Measurements from ENCODE around the gene CERK.

Gene CERK

GRCh38 chr22:46676479-46676878, 61.6 kb downstream of the CERK start:
- no peak for DNase-seq

GRCh38 chr22:46675938-46676337, 62.1 kb downstream of the CERK start:
- DNase-seq = no peak

GRCh38 chr22:46675479-46675878, 62.6 kb downstream of the CERK start:
- no peak for DNase-seq

- DNase-seq = no peak
Observed at GRCh38 chr22:46674906-46675305, 63.1 kb downstream of the CERK start.

GRCh38 chr22:46674367-46674781, 63.7 kb downstream of the CERK start:
- DNase-seq = peak; percentile 90

GRCh38 chr22:46673662-46674236, 64.3 kb downstream of the CERK start:
- DNase-seq = no peak

GRCh38 chr22:46673205-46673604, 64.8 kb downstream of the CERK start:
- no peak for DNase-seq

GRCh38 chr22:46672731-46673130, 65.3 kb downstream of the CERK start:
- DNase-seq = no peak

GRCh38 chr22:46671824-46672432, 66.1 kb downstream of the CERK start:
- no peak for DNase-seq

- no peak for DNase-seq
Observed at GRCh38 chr22:46669201-46669600, 68.9 kb downstream of the CERK start.

- no peak for DNase-seq
Observed at GRCh38 chr22:46668116-46668515, 69.9 kb downstream of the CERK start.

GRCh38 chr22:46667245-46667623, 70.8 kb downstream of the CERK start:
- no peak for DNase-seq

GRCh38 chr22:46666577-46667244, 71.3 kb downstream of the CERK start:
- no peak for DNase-seq

GRCh38 chr22:46665751-46666280, 72.2 kb downstream of the CERK start:
- no peak for DNase-seq

GRCh38 chr22:46665151-46665695, 72.8 kb downstream of the CERK start:
- no peak for DNase-seq

GRCh38 chr22:46664301-46664855, 73.7 kb downstream of the CERK start:
- no peak for DNase-seq

GRCh38 chr22:46663436-46664100, 74.5 kb downstream of the CERK start:
- DNase-seq = no peak

- no peak for DNase-seq
Observed at GRCh38 chr22:46663001-46663400, 75.1 kb downstream of the CERK start.

- DNase-seq = no peak
Observed at GRCh38 chr22:46662226-46662625, 75.8 kb downstream of the CERK start.

- no peak for DNase-seq
Observed at GRCh38 chr22:46661221-46661851, 76.7 kb downstream of the CERK start.

GRCh38 chr22:46660604-46661201, 77.3 kb downstream of the CERK start:
- no peak for DNase-seq

- DNase-seq = no peak
Observed at GRCh38 chr22:46659791-46660186, 78.3 kb downstream of the CERK start.
